Breast epithelium (tissue), 3 donors: ENCODE data around the gene MYO3B.

Experiments
- POLR2AphosphoS5 ChIP-seq, 3 donors: sonication (generic); formaldehyde crosslinking; IDR thresholded peaks; one replicate each; pipeline ENCODE4 v1.6.1; 2017; ENCODE audit warnings: antibody characterized with exemption in 3 of 3
- TF ChIP-seq, protein P1 (sequence below), 3 donors: fragments of 450-650 bp; IDR thresholded peaks; one replicate each; pipeline ENCODE4 v1.5.1; 2016 to 2017; ENCODE audit warnings: antibody characterized with exemption in 3 of 3, mild to moderate bottlenecking in 3 of 3, moderate library complexity in 3 of 3

GRCh38 chr2:170212625-170213280 is 34.8 kb downstream of the MYO3B start:
- TF ChIP-seq, protein P1, sequence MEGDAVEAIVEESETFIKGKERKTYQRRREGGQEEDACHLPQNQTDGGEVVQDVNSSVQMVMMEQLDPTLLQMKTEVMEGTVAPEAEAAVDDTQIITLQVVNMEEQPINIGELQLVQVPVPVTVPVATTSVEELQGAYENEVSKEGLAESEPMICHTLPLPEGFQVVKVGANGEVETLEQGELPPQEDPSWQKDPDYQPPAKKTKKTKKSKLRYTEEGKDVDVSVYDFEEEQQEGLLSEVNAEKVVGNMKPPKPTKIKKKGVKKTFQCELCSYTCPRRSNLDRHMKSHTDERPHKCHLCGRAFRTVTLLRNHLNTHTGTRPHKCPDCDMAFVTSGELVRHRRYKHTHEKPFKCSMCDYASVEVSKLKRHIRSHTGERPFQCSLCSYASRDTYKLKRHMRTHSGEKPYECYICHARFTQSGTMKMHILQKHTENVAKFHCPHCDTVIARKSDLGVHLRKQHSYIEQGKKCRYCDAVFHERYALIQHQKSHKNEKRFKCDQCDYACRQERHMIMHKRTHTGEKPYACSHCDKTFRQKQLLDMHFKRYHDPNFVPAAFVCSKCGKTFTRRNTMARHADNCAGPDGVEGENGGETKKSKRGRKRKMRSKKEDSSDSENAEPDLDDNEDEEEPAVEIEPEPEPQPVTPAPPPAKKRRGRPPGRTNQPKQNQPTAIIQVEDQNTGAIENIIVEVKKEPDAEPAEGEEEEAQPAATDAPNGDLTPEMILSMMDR (IDR thresholded peaks at IDR 0.05): no peak
- no peak for TF ChIP-seq POLR2AphosphoS5 (IDR thresholded peaks at IDR 0.05)
